DOHH2 (cell line): ENCODE measurements around the gene LSAMP.

ENCODE experiments used
- CTCF ChIP-seq: fragments of 200-600 bp; sonication (generic); IDR thresholded peaks from one replicate; pipeline ENCODE4 v1.5.1; 2014; ENCODE audit warnings: antibody characterized with exemption, mild to moderate bottlenecking, low read depth, low read length; ENCODE audit not compliant: poor library complexity, severe bottlenecking
- EZH2phosphoT487 ChIP-seq: fragments of 200-600 bp; sonication (generic); IDR thresholded peaks from 2 replicates; pipeline ENCODE4 v1.6.1; 2017; ENCODE audit warnings: borderline replicate concordance, mild to moderate bottlenecking, antibody characterized with exemption, low read length, moderate library complexity, mixed read lengths

- TF ChIP-seq CTCF: no peak
- TF ChIP-seq EZH2phosphoT487: no peak
Observed at GRCh38 chr3:115943579-115943978, 501.7 kb downstream of the LSAMP start.
